IMR-90 (cell line): Measurements from ENCODE around the gene AFM. TPM values are rescaled to one million over a fixed set of nuclear protein-coding genes. Genes with fewer than 3 reads are reported as not detected.

ENCODE experiments used
- ATAC-seq: fragments of 200-7000 bp; cut with Tn5 transposase; 2 replicates; pipeline ENCODE4 v1.9.1; 2020; ENCODE audit warnings: low read depth, mild to moderate bottlenecking, moderate library complexity
- Bru-seq: library from RNA; stranded (reverse); fragments of 400-500 nt; gene quantifications from one replicate; lab custom pipeline; 2021; lab: Mats Ljungman, UMichigan
- BruChase-seq, 2 experiments: library from RNA; stranded (reverse); fragments of 400-500 nt; gene quantifications; one replicate each; lab custom pipeline; 2021; lab: Mats Ljungman, UMichigan
- BruUV-seq: library from RNA; stranded (reverse); fragments of 400-500 nt; replicated peaks from 2 replicates; lab custom pipeline; 2021; lab: Mats Ljungman, UMichigan
- CTCF ChIA-PET: fragments of 300-600 bp; formaldehyde crosslinking; extraction: SDS; loops from one replicate; lab custom pipeline; 2021; ENCODE audit warnings: antibody characterized with exemption; lab: Yijun Ruan, JAX
- POLR2A ChIA-PET: fragments of 300-600 bp; sonication (Branson Sonifier 250); formaldehyde crosslinking; loops from one replicate; lab custom pipeline; 2022; ENCODE audit warnings: antibody characterized with exemption; ENCODE audit not compliant: unreplicated experiment; lab: Charles Lee
- DNase-seq: peaks from one replicate; pipeline ENCODE4 v3.0.0; 2013
- H2AFZ ChIP-seq: replicated peaks from 2 replicates; pipeline ENCODE3; 2013; ENCODE audit warnings: low read length, mild to moderate bottlenecking; ENCODE audit not compliant: poor library complexity
- H2AK5ac ChIP-seq: 2 replicates; pipeline ENCODE4 v1.6.1; 2013; ENCODE audit warnings: low read depth, low read length, inconsistent platforms
- H2AK9ac ChIP-seq: replicated peaks from 2 replicates; pipeline ENCODE3; 2013; ENCODE audit warnings: mild to moderate bottlenecking, low read depth, low read length, moderate library complexity; ENCODE audit not compliant: poor library complexity
- H2BK120ac ChIP-seq: 2 replicates; pipeline ENCODE4 v1.6.1; 2013; ENCODE audit warnings: low read depth, low read length, inconsistent platforms
- H2BK15ac ChIP-seq: 3 replicates; pipeline ENCODE4 v1.6.1; 2013; ENCODE audit warnings: low read depth, low read length, inconsistent platforms
- H2BK20ac ChIP-seq: 2 replicates; pipeline ENCODE4 v1.6.1; 2013; ENCODE audit warnings: low read depth, mild to moderate bottlenecking, inconsistent platforms, low read length, moderate library complexity
- H2BK5ac ChIP-seq: 2 replicates; pipeline ENCODE4 v1.6.1; 2013; ENCODE audit warnings: mild to moderate bottlenecking, low read depth, low read length, inconsistent platforms; ENCODE audit not compliant: poor library complexity, severe bottlenecking
- H3K14ac ChIP-seq: replicated peaks from 2 replicates; pipeline ENCODE4 v1.6.1; 2013; ENCODE audit warnings: low read depth, low read length, inconsistent platforms
- H3K18ac ChIP-seq: 2 replicates; pipeline ENCODE4 v1.6.1; 2013; ENCODE audit warnings: low read depth, low read length, control low read depth
- H3K23ac ChIP-seq: 2 replicates; pipeline ENCODE4 v1.6.1; 2013; ENCODE audit warnings: low read depth, low read length, inconsistent platforms
- H3K27ac ChIP-seq: 2 replicates; pipeline ENCODE4 v1.5.1; 2013; ENCODE audit warnings: mild to moderate bottlenecking, control low read depth, low read length; ENCODE audit not compliant: insufficient read depth
- H3K27me3 ChIP-seq: 2 replicates; pipeline ENCODE4 v1.6.1; 2013; ENCODE audit warnings: low read length; ENCODE audit not compliant: control insufficient read depth, insufficient read depth
- H3K36me3 ChIP-seq: 2 replicates; pipeline ENCODE4 v1.6.1; 2013; ENCODE audit warnings: low read length, mixed read lengths; ENCODE audit not compliant: control insufficient read depth, insufficient read depth
- H3K4ac ChIP-seq: 2 replicates; pipeline ENCODE4 v1.6.1; 2013; ENCODE audit warnings: low read depth, low read length, inconsistent platforms
- H3K4me1 ChIP-seq: 2 replicates; pipeline ENCODE4 v1.6.1; 2013; ENCODE audit warnings: low read length, mixed read lengths; ENCODE audit not compliant: control insufficient read depth, insufficient read depth
- H3K4me2 ChIP-seq: 2 replicates; pipeline ENCODE4 v1.6.1; 2013; ENCODE audit warnings: low read depth, mild to moderate bottlenecking, control low read depth, low read length, moderate library complexity
- H3K4me3 ChIP-seq: 2 replicates; pipeline ENCODE4 v1.5.1; 2013; ENCODE audit warnings: low read depth, mild to moderate bottlenecking, control low read depth, low read length, moderate library complexity; ENCODE audit not compliant: insufficient read depth
- H3K56ac ChIP-seq: 2 replicates; pipeline ENCODE4 v1.6.1; 2013; ENCODE audit warnings: low read length, inconsistent platforms; ENCODE audit not compliant: insufficient read depth; ENCODE audit errors: extremely low read depth
- H3K79me1 ChIP-seq, 2 experiments: 2 replicates each; pipeline ENCODE4 v1.6.1; 2013; ENCODE audit warnings: low read length in 2 of 2, inconsistent platforms in 1 of 2, low read depth in 1 of 2
- H3K9ac ChIP-seq: 2 replicates; pipeline ENCODE4 v1.6.1; 2013; ENCODE audit warnings: low read depth, low read length, control low read depth
- H3K9me1 ChIP-seq: 2 replicates; pipeline ENCODE4 v1.6.1; 2013; ENCODE audit warnings: low read length, inconsistent platforms; ENCODE audit not compliant: insufficient read depth
- H3K9me3 ChIP-seq: 2 replicates; pipeline ENCODE4 v1.6.1; 2013; ENCODE audit warnings: low read length; ENCODE audit not compliant: control insufficient read depth, insufficient read depth
- H4K20me1 ChIP-seq: 2 replicates; pipeline ENCODE4 v1.6.1; 2013; ENCODE audit warnings: low read length, inconsistent platforms; ENCODE audit not compliant: insufficient read depth
- H4K5ac ChIP-seq: 2 replicates; pipeline ENCODE4 v1.6.1; 2013; ENCODE audit warnings: mild to moderate bottlenecking, low read depth, low read length, control low read depth
- H4K8ac ChIP-seq, 2 experiments: 2 replicates each; pipeline ENCODE4 v1.6.1; 2013; ENCODE audit warnings: low read depth in 2 of 2, low read length in 2 of 2, control low read depth in 1 of 2, inconsistent platforms in 1 of 2
- H4K91ac ChIP-seq: 2 replicates; pipeline ENCODE4 v1.6.1; 2013; ENCODE audit warnings: low read depth, low read length, inconsistent platforms; ENCODE audit not compliant: insufficient read depth
- CTCF ChIP-seq: conservative IDR thresholded peaks from 2 replicates; pipeline ENCODE4 v1.5.1; 2012; ENCODE audit warnings: mild to moderate bottlenecking, low read depth, low read length, improper control_type of control experiment
- RFX5 ChIP-seq: IDR thresholded peaks from 2 replicates; pipeline ENCODE4 v1.8.0; 2012; ENCODE audit warnings: low read depth, mild to moderate bottlenecking, low read length, moderate library complexity
- SMC3 ChIP-seq: fragments of 150-350 bp; IDR thresholded peaks from 2 replicates; pipeline ENCODE4 v1.6.1; 2016; ENCODE audit warnings: low read depth, mild to moderate bottlenecking, antibody characterized with exemption, low read length, moderate library complexity
- USF2 ChIP-seq: fragments of 150-350 bp; IDR thresholded peaks from 2 replicates; pipeline ENCODE4 v1.6.1; 2017; ENCODE audit warnings: mild to moderate bottlenecking, antibody characterized with exemption, low read length, low read depth
- WGBS, 2 experiments: methylation state at CpG; one replicate each; pipeline versions ENCODE4 v1.1.5 to v1.1.7; 2013; ENCODE audit warnings: missing lambda C conversion rate in 2 of 2; ENCODE audit not compliant: insufficient read length in 1 of 2; ENCODE audit errors: extremely low coverage in 2 of 2; 5-methylcytosine and 5-hydroxymethylcytosine counted together
- dilution Hi-C: fragments of 300-500 bp; cut with HindIII; formaldehyde crosslinking; loops from one replicate; pipeline ENCODE4 v1.14.3; 2018; ENCODE audit warnings: low sequenced_read_pairs; ENCODE audit not compliant: unreplicated experiment
- in situ Hi-C: fragments of 300-500 bp; cut with MboI; formaldehyde crosslinking; loops from 3 replicates; pipeline ENCODE4 v1.14.3; 2019; ENCODE audit warnings: low sequenced_read_pairs, inconsistent platforms, mixed read lengths
- intact Hi-C: fragments of 100-400 bp; cut with micrococcal nuclease; formaldehyde crosslinking; loops from 2 replicates; pipeline ENCODE4 v1.10.0; 2022
- long read RNA-seq: library from polyadenylated mRNA; unstranded; transcript quantifications from one replicate; pipeline ENCODE4 v2.0.0, GENCODE V29; 2021; ENCODE audit not compliant: unreplicated experiment
- polyA plus RNA-seq, 3 experiments: library from polyadenylated mRNA; depleted of rRNA; stranded (reverse); fragments of >200 nt; gene quantifications; 2 replicates each; pipeline ENCODE4 v1.2.3, GENCODE V29; 2012; ENCODE audit warnings: low replicate concordance in 1 of 3
- total RNA-seq: library from RNA; depleted of rRNA; stranded (reverse); fragments of >200 nt; gene quantifications from 2 replicates; pipeline ENCODE4 v1.2.3, GENCODE V29; 2012; rRNA removed

The AFM gene
- total RNA-seq (not detected in 2 replicates), polyA plus RNA-seq (2012; rRNA removed) (not detected in 2 replicates), Bru-seq, nascent RNA (not detected), BruChase-seq, experiment 1, labeled RNA remaining after a 6-hour chase (not detected), BruChase-seq, experiment 2, labeled RNA remaining after a 2-hour chase (not detected)
- not detected in 2 replicates for polyA plus RNA-seq (2012; cell fraction: cytosol; rRNA removed)
- not detected in 2 replicates for polyA plus RNA-seq (2012; cell fraction: nucleus; rRNA removed; ENCODE audit: low replicate concordance)
- long read RNA-seq: 0 reads

GRCh38 chr4:73481358-73481757, at the start of gene AFM:
AFM (plus strand) TSS chr4:73481745; CDS start chr4:73481776, 31 bp downstream.
- WGBS, 2 experiments: no CpG with 5 or more reads among the region's 2 CpGs
- no peak within 1 kb of the TSS for H2AFZ ChIP-seq
- H2BK15ac ChIP-seq: no peak within 1 kb of the TSS
- H4K5ac ChIP-seq: no peak within 1 kb of the TSS
- no peak within 1 kb of the TSS for H2BK20ac ChIP-seq
- CTCF ChIA-PET: no interaction called here
- H3K4me3 ChIP-seq: no peak within 1 kb of the TSS
- DNase-seq: no peak
- no peak for ATAC-seq
- no peak within 1 kb of the TSS for H3K4ac ChIP-seq
- H3K4me1 ChIP-seq: no peaks in the 10 kb centered on the region
- dilution Hi-C loops: no loop called here
- H3K36me3 ChIP-seq: no peaks in the 10 kb centered on the region
- no peak within 1 kb of the TSS for H3K56ac ChIP-seq
- intact Hi-C loops: loop anchor here (2.0 kb wide), 1 partner anchor 17 kb away; no protein-coding TSS in a partner anchor
- H3K79me1 ChIP-seq: no peaks in the 10 kb centered on the region
- no peaks in the 10 kb centered on the region for H4K20me1 ChIP-seq
- H2AK5ac ChIP-seq: no peak within 1 kb of the TSS
- in situ Hi-C loops: no loop called here
- H2AK9ac ChIP-seq: no peak within 1 kb of the TSS
- POLR2A ChIA-PET: no interaction called here
- H3K23ac ChIP-seq: no peak within 1 kb of the TSS
- H2BK5ac ChIP-seq: no peak within 1 kb of the TSS
- H3K27me3 ChIP-seq: peaks cover 2% of the 10 kb centered on the region
- no peak within 1 kb of the TSS for H3K27ac ChIP-seq
- no peak within 1 kb of the TSS for H2BK120ac ChIP-seq
- H3K9me3 ChIP-seq: no peaks in the 10 kb centered on the region
- no peak within 1 kb of the TSS for H4K8ac ChIP-seq
- H3K14ac ChIP-seq: no peak within 1 kb of the TSS
- no TSS peak for BruUV-seq
- H4K91ac ChIP-seq: no peak within 1 kb of the TSS
- no peak within 1 kb of the TSS for H3K4me2 ChIP-seq
- no peaks in the 10 kb centered on the region for H3K9me1 ChIP-seq
- no peak within 1 kb of the TSS for H3K9ac ChIP-seq
- H3K18ac ChIP-seq: no peak within 1 kb of the TSS
- no peak for TF ChIP-seq CTCF
- TF ChIP-seq USF2: no peak
- no peak for TF ChIP-seq RFX5
- TF ChIP-seq SMC3: no peak
